Measurements from ENCODE around the gene SSC4D.
"Not testable (repeated sequence)": the region's sequence is repeated elsewhere in the genome, so short reads cannot be mapped to it uniquely, and the experiment has no call there.

The SSC4D gene

GRCh38 chr7:76421097-76421496 lies 11.6 kb upstream of the SSC4D start:
- not testable (repeated sequence) for DNase-seq (ENCODE audit: low spot score)

GRCh38 chr7:76417654-76418310 lies 8.3 kb upstream of the SSC4D start:
- not testable (repeated sequence) for DNase-seq (ENCODE audit: low spot score)

- DNase-seq (ENCODE audit: low spot score), result no peak
Measured at GRCh38 chr7:76412249-76412648, 2.8 kb upstream of the SSC4D start.

- no peak for DNase-seq (ENCODE audit: low spot score)
Measured at GRCh38 chr7:76411626-76412025, 2.1 kb upstream of the SSC4D start.

DNA sequence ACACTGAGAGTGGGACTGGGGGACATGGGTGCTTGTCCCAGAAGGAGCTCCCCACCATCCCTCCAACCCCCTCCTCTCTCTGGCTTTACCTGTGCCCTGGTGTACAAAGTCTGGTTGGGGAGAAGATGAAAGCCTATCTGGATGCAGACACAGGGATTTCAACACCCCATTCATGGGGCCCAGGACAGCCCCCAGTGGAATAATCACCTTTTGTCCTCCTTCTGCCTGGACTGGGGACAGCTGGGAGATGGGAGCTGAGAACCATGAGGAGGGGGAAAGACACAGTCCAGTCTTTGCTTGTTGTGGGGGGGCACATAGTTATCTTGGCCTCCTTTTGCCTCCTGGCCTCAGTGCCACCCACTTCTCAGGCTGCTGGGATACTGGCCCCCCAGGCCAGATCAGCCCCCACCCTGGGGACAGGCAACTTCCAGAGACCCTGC lies 1.4 kb downstream of the SSC4D start:
- DNase-seq (ENCODE audit: low spot score), result no peak

DNA sequence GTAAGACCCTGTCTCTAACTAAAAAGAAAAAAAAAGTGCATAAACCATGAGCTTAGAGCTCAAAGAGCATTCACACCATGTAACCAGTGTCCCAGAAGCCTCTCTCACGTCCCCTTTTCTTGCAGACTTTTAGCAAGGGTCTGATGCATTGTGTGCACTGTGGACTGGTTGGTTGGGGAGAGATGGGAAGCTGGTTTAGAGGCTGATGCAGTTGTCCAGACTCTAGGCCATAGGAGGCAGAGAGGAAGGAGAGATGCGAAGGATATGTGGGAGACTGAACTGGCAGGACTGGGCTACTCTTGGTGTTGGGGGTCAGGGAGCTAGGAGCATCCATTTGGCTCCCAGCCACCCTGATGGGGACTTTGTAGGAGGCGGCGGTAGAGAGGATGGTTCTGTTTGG lies 1.8 kb downstream of the SSC4D start:
- DNase-seq (ENCODE audit: low spot score), result no peak

GRCh38 chr7:76405738-76406137 lies 3.8 kb downstream of the SSC4D start:
- no peak for DNase-seq (ENCODE audit: low spot score)

DNA sequence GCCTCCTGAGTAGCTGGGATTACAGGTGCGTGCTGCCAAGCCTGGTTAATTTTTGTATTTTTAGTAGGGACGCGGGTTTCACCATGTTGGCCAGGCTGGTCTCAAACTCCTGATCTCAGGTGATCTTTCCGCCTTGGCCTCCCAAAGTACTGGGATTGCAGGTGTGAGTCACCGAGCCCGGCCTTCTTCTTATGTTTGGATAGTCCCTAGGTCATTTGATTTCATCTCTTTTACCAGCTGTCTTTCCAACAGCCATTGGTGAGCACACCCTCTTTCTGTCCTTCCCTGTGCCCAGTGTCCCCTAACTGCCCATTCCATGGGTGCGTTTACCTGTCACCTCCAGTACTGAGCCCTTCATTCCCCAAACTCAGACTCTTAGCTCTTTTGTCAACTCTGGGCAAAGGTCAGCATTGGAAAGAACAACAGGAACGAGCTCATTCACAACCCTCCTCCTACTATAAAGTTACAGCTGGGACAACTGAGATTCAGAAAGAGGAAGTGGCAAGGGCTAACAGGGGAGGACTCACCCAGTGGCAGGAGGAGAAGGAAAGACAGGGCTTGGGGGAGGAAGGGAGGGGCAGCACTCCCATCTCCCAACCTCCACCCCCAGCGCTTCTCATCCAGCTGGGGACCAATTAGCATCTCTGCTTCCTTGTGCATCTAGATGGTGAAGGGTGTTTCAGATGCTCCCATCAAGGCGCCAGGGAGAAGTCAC lies 5.6 kb downstream of the SSC4D start:
- DNase-seq (ENCODE audit: low spot score), result no peak

DNA sequence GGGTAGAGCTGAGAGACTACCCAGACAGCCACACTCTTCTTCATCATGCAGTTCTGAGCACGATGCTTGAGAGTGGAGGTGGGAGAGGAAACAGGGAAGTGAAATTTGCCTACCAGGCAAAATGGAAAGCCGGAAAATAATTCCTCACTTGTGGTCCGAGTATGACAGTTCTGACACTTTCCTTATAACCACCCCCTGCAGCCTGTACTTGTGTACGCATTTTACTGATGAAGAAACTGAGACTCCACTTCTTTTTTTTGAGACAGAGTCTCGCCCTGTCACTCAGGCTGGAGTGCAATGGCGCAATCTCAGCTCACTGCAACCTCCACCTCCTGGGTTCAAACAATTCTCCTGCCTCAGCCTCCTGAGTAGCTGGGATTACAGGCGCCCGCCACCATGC lies 6.4 kb downstream of the SSC4D start:
- DNase-seq (ENCODE audit: low spot score), result not testable (repeated sequence)

- no peak for DNase-seq (ENCODE audit: low spot score)
Measured at GRCh38 chr7:76400248-76400647, 9.2 kb downstream of the SSC4D start.

DNA sequence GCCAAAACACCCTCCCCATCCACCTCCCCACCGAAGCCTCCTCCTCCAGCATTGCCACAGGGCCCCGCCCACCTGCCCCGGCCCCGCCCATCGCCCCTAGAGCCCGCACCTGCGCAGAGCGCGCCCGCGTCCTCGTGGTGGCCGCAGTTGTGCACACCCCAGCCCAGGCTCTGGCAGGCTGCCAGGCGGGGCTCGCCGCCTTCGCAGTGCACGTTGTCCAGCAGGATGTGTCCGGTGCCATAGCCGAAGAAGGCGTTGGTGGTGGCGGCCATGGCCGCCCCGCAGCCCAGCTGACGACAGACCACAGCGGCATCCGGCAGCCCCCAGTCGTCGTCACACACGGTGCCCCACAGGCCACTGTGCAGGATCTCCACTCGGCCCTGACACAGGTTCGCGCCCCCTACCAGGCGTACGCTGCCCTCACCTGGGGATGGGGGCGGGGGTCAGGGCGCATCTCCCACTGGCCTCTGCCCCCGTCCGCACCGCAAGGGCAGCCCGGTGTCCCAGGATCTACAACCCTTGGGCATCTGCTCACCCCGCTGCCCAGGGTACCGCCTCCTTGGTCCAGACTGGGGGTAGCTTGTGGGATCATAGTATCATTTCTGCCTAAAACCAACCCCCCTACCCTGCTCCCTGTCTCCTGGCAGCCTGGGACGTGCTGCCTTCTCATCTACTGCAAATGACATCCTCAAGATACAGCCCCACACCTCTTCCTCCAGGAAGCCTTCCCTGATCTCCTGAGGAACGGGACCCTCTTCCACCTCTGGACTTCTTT lies 11.9 kb downstream of the SSC4D start:
- peak; percentile 84 for DNase-seq (ENCODE audit: low spot score)

GRCh38 chr7:76396864-76397263 lies 12.6 kb downstream of the SSC4D start:
- no peak for DNase-seq (ENCODE audit: low spot score)

DNA sequence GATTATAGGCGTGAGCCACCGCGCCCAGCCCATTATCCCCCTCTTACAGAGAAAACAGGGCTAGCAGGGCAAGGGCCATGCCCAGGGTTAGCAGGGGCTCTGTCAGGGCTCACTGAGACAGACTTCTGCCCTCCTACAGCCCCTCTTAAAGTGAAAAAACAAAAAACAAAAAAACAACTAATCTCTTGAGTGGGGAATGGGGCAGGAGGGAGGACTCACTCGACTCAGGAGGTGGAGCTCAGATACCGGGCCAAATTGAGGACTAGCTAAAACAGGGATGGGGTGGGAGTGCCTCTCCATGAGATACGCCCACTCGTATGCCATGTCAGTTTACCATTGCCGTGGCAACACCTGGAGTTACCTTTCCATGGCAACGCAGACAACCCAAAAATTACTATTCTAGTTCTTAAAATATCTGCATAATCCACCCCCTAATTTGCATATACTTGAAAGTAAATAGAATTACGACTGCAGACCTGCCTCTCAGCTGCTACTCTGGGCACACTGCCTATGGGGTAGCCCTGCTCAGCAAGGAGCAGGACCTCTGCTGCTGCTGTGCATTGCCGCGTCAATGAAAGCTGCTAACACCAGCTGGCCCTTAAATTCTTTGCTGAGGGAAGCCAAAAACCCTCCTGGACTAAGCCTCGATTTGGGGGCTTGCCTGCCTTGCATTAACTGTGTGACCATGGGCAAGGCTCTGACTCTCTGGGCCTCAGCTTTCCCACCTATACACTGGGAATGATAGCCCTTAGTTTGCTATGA lies 13.4 kb downstream of the SSC4D start:
- no peak for DNase-seq (ENCODE audit: low spot score)

DNA sequence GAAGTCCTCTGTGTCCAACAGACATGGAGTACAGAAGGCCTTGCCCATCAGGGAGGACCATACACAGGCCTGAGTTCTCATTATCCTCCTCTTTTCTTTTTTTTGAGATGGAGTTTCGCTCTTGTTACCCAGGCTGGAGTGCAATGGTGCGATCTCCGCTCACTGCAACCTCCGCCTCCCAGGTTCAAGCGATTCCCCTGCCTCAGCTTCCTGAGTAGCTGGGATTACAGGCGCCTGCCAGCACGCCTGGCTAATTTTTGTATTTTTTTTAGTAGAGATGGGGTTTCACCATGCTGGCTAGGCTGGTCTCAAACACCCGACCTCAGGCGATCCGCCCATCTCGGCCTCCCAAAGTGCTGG lies 13.9 kb downstream of the SSC4D start:
- DNase-seq (ENCODE audit: low spot score), result not testable (repeated sequence)

DNA sequence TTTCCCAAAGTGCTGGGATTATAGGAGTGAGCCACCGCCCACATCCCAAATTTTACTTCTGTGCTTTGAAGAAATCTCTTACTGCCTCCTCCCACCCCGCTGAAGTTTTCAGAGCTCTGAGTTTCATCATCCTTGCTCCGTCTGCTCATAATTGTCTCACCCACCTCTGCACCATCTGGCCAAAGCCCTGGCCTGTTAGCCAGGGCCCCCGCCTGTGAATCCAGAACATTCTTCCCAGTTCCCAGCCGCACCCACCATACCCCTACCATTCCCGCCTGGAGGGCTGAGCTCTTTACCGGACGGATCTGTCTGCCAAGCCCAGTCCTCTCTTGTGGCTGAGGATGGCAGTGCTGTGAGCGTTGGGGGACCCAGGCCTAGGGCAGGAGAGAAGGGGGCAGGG lies 14.5 kb downstream of the SSC4D start:
- no peak for DNase-seq (ENCODE audit: low spot score)

DNA sequence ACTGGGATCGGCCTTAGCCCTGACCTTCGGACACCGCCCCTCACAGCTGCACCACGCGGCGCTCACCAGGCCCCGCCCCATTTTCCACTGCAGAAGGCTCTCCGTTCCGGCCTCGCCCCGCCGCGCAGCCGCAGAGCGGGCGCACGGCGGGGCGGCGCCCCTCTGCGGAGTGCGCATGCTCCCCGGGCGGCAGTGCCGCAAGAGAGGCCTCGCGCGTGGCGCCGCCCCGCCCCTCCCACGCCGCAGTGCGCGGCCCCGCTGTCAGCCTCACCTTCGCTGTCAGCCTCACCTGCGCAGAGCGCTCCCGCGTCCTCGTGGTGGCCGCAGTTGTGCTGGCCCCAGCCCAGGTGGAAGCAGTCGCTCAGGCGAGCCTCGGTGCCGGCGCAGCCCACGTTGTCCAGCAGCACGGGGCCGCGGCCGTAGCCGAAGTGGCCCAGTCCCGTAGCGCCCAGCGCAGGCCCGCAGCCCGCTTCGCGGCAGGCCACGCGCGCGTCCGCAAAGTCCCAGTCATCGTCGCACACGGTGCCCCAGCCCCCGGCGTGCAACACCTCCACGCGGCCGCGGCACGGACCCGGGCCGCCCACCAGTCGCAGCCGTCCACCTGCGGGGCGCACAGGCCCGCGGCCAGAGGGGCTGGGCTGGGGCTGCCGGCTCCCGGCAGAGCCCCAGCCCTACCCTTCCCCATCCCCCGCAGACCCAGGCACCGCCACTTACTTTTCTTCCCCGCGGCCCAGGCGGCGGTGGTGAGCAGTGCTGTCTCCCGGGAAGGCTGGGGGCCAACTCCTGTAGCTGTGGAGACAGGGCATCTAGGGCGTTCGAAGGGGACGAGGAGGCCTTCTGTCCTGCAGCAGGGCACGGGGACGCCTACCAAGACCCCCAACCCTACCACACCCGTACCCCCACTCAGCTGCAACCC lies 16.1 kb downstream of the SSC4D start:
- DNase-seq (ENCODE audit: low spot score), result peak; percentile 94

DNA sequence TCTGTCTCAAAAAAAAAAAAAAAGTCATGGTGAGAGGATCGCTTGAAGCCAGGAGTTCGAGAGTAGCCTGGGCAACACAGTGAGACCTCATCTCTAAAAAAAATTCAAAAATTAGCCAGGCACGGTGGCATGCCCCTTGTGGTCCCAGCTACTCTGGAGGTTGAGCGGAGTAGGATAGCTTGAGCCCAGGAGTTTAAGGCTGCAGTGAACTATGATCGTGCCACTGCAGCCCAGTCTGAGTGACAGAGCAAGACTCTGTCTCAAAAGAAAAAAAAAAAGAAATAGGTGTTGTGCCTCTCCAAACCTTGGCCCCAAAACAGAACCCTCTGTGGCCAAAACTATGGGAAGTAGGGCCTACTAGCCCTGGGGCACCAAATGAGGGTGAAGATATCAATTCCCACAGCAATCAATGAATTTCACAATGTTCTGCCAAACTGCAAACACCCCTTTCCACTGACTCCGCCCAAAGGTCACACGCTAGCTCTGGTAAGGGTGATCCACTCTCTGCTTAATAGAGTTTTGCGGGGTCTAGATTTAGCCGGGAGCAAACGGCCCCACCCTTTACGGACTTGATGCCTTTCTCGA lies 16.9 kb downstream of the SSC4D start:
- DNase-seq (ENCODE audit: low spot score), result no peak

DNA sequence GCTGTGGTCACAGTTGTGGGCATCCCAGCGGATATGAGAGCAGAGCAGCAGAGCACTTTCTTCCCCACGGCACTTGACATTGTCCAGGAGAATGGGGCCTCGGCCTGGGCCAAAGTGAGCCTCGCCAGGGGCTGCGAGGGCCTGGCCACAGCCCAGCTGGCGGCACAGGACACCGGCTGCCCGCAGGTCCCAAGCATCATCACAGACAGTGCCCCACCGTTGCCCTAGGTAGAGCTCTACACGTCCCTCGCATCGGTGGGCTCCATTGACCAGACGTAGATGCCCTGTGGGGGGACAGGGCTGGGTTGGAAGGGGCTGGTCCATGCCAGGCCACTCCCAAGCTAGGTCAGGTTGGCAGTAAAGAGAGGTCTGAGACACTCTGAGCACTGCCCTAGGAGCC lies 19.4 kb downstream of the SSC4D start:
- no peak for DNase-seq (ENCODE audit: low spot score)

DNA sequence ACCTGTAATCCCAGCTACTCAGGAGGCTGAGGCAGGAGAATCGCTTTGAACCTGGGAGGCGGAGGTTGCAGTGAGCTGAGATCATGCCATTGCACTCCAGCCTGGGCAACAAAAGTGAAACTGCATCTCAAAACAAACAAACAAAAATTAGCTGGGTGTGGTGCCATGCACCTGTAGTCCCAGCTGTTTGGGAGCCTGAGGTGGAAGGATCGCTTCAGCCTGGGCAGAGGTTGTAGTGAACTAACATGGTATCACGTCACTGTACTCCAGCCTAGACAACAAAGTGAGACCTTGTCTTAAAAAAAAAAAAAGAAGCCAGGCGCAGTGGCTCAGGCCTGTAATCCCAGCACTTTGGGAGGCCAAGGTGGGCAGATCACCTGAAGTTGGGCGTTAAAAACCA lies 21.7 kb downstream of the SSC4D start:
- DNase-seq (ENCODE audit: low spot score), result not testable (repeated sequence)

- DNase-seq (ENCODE audit: low spot score), result no peak
Measured at GRCh38 chr7:76386691-76387260, 22.7 kb downstream of the SSC4D start.
